ENCODE results near the gene RFX8.
"Not testable (repeated sequence)": the region's sequence is repeated elsewhere in the genome, so short reads cannot be mapped to it uniquely, and the experiment has no call there.

RFX8 gene

GRCh38 chr2:101485856-101486255 lies 10.9 kb upstream of the RFX8 start:
- DNase-seq = no peak

DNA sequence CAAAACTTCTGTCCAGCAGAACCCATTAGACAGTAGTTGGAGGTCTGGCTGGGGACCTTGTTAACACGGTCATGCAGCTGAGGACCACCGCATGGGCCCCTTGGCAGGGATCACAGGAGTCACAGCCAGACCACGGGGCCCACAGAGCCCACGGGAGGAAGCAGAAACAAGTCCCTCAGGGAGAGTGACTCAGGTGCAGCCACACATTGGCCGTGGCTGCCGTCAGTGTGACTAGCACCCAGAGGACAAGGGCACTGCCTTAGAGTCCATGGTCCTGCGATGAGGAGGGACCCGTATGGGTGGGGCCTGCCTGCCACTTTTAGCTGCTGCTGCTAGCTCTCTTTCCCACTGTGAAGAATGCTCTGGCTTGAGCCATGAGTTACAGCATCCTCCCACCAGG lies 5.9 kb upstream of the RFX8 start:
- no peak for DNase-seq

- DNase-seq = no peak
Observed at GRCh38 chr2:101479810-101480209, 4.9 kb upstream of the RFX8 start.

- DNase-seq = no peak
Observed at GRCh38 chr2:101479328-101479727, 4.4 kb upstream of the RFX8 start.

DNA sequence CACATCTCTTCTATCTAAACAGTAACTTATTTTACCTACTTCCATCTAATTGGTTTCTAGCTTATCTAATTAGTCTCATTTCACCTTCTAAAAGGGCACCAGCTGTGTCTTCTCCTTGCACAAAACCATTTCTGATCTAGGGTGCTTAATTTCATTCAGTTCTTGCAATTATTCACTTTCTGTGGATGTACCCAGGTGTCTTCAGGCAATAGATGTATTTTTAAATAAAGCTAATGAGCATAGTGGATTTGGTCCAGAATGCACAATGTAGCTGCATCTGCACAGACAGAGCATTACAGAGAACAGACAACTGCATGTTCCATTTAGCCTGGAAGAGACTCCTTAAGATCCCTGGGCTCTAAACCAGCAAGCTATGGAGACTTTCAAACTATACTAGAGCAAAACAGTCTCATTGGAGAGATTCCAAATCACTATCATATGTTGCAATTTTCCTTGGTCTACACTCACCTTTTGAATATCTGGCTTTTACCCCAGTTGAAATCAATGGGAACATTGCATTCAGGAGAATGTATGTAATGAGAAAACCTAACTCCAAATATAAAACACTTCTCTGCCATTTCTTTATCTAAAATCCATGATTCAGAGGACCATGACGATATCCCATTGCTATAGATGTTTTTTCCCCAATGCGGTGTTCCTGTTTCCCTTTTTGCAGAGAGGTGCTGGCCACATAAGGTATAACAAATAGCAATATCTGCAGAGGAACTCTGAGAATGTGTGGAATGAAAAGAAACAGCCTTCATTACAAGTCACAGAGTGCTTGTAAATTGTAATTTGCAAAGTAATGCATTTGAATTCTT lies 3.5 kb upstream of the RFX8 start:
- DNase-seq = no peak

GRCh38 chr2:101477556-101477955 lies 2.6 kb upstream of the RFX8 start:
- no peak for DNase-seq

- DNase-seq = no peak
Observed at GRCh38 chr2:101476605-101477208, 1.8 kb upstream of the RFX8 start.

DNA sequence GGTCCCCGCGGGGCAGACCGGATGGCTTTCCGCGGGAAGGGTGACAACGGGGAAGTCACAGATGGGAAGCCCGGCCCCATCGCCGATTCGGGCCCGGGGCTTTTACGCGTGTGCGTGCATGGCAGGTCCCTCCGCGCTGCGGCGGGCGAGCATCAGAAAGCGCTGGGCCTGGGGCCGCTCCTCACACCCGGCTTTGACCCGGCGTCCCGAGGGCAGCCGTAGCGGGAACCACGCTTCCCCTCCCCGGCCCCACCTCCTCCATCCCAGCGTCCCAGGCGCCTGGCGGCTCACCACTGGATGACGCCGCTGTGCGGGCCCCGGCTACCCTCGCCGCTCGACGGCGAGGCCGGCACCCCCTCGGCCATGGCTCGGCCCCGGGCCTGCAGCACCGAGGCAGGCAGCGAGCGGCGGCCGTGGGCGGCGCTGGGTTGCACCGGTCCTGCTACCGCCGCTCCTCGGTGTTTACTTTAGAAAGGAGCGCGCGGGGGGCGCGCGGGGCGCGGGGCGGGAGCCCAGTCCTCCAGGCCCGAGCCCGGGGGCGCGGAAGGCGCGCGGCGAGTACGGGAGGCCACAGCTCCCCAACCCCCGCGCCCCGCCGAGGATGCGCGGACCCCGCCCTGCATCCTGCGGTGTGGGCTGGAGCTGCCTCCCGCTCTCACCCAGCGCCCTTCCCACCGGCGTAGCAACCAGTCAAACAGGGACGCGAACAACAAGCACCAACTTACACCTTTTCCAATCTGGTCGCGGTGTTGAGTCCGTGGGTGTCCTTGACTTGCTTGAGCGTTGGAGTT lies 806 bp downstream of the RFX8 start:
- DNase-seq = peak; percentile 75

DNA sequence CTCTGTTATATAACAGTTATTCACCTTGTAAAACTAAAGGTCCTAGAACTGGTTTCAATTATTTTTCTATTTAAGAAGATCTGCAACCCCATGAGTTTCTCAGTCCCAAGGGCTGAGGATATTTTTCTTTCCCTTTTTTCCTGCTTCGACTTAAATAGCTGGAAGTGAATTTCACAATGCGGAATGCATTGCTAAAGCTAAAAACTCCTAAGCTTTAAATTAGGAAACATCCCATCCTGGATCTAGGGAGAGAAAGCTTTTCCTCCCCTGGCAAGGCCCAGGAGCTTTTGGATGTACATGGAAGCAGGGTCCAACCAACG lies 1.4 kb downstream of the RFX8 start:
- no peak for DNase-seq

- DNase-seq = no peak
Observed at GRCh38 chr2:101469863-101470262, 5.0 kb downstream of the RFX8 start.

GRCh38 chr2:101467306-101467705 lies 7.6 kb downstream of the RFX8 start:
- no peak for DNase-seq

DNA sequence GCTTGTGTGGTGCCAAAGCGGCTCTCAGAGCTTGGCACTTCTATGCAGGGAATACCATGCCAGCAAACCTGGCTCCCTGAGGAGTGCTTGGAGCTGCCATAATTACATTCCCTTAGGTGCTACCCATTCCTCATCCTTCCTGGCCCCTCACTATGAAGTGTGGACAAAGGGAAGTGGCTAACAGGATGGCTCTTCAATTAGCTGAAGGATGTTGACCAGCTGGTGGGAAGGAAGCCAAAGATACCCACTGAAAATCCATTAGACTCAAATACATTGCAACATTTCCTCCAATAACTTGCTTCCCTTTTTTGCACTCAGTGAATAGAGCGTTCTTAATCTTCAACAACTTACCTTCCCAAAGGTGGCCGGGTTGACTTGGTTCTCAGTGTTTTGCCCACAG lies 8.5 kb downstream of the RFX8 start:
- DNase-seq = no peak

- no peak for DNase-seq
Observed at GRCh38 chr2:101464841-101465240, 10.1 kb downstream of the RFX8 start.

DNA sequence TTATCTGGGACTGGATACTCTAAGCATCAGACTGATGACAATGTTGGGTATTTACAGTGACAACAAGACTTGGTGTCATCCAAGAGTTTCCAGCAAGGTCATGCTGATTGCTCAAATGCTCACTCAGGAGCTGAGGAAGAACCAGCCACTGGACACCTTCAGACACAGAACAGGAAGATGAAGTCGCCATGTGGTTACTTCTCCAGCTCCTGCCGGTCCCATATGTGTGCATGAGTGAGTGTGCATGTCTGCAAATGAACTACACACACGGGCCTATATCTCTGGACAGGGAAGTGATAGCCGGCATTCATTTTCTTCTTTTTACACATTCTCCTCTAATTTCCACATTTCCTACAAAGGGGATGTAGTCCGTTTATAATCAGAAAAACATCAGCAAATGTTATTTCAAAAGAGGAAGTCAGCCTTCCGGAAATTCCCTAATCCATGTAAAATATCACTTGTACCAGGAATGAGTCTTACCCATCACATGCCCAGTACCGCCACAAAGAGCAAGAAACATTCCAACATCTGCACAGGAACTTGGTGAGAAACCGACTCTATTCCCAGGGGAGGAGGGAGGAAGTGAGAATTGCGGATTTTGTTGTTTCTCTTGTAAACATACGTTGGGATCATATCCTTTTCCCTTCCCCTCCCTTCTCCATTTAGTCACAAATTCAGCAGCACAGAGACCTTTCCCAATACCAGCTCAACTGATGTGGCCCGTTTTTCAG lies 10.8 kb downstream of the RFX8 start:
- no peak for DNase-seq

DNA sequence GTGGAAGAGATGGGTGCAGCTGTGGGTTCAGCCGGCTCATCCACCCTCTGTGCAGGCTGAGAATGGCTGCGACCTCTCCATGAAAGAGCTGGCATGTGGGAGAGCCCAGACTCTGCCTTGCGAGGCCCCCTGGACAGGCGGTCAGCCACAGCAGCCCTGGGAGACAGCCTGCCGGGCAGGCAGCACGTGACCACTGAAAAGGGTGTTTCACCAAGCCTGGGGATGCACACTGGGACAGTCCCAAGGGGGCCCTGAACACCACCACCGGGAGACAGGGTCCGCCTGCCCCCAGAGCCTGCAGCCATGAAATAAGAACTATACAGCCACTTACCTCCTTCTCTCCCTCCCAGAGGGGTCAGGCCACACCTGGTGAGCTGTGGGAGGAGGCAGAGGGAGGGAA lies 11.5 kb downstream of the RFX8 start:
- no peak for DNase-seq

DNA sequence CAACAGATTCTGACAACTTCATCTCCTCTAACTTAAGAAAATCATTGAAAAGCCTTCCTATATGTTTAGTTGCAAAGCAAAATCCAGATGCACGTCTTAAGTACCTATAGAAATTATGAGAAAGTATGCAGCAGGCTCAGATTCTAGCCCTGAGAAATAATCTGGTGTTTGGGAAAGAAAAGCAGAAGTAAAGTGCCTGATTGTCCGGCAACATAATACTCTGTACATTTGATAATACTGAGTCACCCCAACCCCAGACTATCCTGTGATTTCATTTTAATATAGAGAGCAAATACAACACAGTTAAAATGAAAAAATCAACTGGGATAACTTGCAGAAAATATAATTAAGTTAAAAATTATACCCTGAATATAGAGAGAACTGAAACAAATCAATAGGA lies 13.5 kb downstream of the RFX8 start:
- no peak for DNase-seq

DNA sequence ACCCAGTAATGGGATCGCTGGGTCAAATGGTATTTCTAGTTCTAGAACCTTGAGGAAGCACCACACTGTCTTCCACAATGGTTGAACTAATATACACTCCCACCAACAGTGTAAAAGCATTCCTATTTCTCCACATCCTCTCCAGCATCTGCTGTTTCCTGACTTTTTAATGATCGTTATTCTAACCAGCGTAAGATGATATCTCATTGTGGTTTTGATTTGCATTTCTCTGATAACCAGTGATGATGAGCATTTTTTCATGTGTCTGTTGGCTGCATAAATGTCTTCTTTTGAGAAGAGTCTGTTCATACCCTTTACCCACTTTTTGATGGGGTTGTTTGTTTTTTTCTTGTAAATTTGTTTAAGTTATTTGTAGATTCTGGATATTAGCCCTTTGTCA lies 20.5 kb downstream of the RFX8 start:
- DNase-seq = not testable (repeated sequence)

DNA sequence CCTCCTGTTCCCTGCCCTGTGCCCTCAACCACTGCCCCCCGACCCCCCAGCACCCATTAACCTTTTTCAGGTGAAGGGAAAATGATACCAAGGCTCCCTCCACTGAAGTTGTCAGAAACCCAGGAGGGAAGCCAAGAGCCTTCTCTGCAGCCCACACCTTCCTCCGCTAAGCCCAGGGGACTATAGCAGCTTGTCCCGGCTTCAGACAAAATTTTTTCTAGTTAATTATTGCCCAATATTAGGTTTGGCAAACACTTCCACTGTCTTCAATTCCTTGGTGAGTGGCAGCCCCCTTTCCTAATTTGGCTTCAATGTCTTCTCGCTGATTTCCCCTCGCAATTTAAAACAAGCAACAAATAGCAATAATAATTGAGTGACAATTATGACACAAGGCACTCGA lies 23.9 kb downstream of the RFX8 start:
- no peak for DNase-seq

DNA sequence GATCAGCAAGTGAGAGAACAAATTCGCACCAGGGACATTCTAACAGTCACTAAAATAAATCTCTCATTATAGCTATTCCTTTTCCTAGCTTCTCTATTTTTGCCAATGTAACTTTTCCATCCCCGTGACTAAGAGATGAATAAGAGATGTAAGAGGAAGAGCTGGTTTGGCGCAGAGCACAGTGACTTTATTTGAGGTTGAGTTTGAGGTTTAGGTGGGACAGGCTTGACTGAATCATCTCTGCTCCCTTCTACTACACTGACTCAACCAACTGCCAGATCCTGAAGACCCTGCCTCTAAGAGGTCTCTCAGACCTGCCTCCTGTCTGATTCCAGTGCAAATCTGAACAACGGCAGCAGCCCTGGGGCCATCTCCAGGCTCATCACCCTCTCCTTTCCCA lies 28.0 kb downstream of the RFX8 start:
- DNase-seq = no peak

DNA sequence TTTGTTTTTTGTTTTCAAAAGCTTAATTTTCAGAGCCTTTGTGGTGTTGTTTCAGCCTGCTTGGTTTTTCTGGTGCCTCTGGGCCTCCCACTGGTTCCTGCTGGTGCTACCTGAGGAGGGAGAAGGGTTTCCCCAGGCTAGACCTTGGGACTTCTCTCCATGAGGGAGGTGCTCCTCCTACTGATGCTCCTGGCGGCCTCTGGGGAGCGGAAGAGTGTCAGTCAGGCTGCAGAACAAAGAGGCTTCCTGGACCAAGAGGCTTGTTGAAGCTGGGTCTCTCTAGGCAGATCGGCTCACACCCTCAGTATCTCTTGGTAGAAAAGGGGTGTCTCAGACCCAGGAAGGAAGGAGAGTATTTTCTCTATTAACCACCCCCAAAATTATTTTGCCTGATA lies 32.2 kb downstream of the RFX8 start:
- DNase-seq = no peak

DNA sequence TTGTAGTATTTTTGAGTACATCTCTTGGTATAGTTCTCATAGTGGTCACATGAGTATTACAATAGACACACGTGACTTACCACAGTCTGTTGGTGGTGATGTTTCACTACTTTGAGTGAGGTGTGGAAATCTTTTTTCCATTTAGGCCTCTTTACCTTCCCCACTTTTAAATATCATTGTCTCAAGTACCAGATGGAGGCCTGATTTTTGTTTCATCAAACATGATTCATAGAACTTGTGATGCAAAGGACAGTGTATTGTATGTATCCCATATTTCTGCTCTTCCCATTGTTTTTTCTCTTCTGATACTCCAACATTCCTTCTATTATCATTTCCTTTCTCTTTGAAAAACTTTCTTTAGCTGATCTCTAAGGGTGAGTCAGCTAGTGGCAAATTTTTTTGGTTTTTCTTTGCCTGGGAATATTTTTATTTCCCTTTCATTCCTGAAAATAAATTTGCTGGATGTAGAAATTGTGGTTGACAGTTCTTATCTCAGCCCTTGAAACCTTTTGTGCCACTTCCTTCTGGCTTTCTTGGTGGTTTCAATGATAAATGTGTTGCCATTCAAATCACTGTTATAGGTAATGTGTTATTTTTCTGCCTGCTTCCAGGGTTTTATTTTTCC lies 32.8 kb downstream of the RFX8 start:
- no peak for DNase-seq

DNA sequence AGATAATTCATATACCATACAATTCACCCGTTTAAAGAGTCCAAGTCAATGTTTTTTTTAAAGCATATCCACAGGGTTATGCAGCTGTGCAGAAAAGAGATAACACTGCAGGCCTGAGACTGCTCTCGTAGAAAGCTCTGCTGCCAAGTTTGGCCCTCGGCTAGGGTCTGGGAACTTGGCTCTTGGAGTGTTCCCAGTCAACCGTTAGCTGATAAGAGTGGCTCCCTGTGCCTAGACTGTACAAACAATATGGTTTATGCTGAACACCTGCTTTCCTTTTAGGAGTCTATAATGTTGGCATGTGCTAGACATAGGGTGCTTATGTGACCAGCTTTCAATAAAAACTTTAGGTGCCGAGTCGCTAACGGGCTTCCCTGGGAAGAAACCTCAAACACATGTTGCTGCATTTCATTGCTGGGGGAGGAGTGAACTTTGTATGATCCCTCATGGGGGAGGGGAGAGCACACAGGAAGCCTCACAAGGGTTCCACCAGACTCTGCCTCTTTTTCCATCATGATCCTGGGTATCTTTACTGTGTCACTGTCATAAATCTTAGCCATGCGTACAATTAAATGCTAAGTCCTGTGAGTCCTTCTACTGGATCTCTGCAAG lies 34.7 kb downstream of the RFX8 start:
- DNase-seq = no peak

DNA sequence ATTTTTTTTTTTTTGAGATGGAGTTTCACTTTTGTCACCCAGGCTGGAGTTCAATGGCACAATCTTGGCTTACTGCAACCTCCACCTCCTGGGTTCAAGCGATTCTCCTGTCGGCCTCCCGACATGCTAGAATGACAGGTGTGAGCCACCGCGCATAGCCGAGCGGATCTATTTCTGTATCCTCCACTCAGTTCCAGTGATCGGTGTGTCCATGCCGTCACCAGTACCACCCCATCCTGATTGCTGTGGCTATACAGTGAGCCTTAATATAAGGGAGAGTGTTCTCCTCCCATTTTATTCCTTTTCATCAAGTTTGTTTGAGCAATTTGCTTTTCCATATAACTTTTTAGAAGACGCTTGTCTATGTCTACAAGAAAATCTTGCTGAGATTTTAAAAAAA lies 35.2 kb downstream of the RFX8 start:
- DNase-seq = no peak

Data from activated CD8-positive, alpha-beta memory T cell treated with anti-CD3 and anti-CD28 coated beads, Interleukin-2, amount 50 U/mL, for 48 hours (primary cell).